Activated CD4-positive, CD25-positive, alpha-beta regulatory T cell treated with anti-CD3 and anti-CD28 coated beads, Interleukin-2, amount 50 U/mL, for 16 hours (primary cell): ENCODE results near the gene GSTP1.
"Not testable (repeated sequence)": the region's sequence is repeated elsewhere in the genome, so short reads cannot be mapped to it uniquely, and the experiment has no call there.

Source experiments
- DNase-seq: peaks from one replicate; pipeline ENCODE4 v3.0.0-alpha.2; 2020; ENCODE audit warnings: low read depth, low spot score

The GSTP1 gene

GRCh38 chr11:67597458-67597857, 13.8 kb downstream of the GSTP1 start:
- DNase-seq, result not testable (repeated sequence)

- DNase-seq, result not testable (repeated sequence)
Measured at GRCh38 chr11:67597963-67598362, 14.4 kb downstream of the GSTP1 start.

GRCh38 chr11:67599149-67599548, 15.5 kb downstream of the GSTP1 start:
- no peak for DNase-seq

- DNase-seq, result no peak
Measured at GRCh38 chr11:67600324-67601029, 16.9 kb downstream of the GSTP1 start.

- DNase-seq, result no peak
Measured at GRCh38 chr11:67601098-67601497, 17.5 kb downstream of the GSTP1 start.

- not testable (repeated sequence) for DNase-seq
Measured at GRCh38 chr11:67604119-67604518, 20.5 kb downstream of the GSTP1 start.

GRCh38 chr11:67604815-67605214, 21.2 kb downstream of the GSTP1 start:
- no peak for DNase-seq

- no peak for DNase-seq
Measured at GRCh38 chr11:67605231-67606011, 21.8 kb downstream of the GSTP1 start.

- DNase-seq, result no peak
Measured at GRCh38 chr11:67606093-67606491, 22.5 kb downstream of the GSTP1 start.

GRCh38 chr11:67606492-67607295, 23.1 kb downstream of the GSTP1 start, which contains the start of gene NDUFV1:
NDUFV1 (plus strand) TSS chr11:67606936; CDS start chr11:67607005, 69 bp downstream.
- peak; percentile 93 for DNase-seq

GRCh38 chr11:67607507-67607906, 23.9 kb downstream of the GSTP1 start:
- DNase-seq, result no peak

GRCh38 chr11:67608486-67608885, 24.9 kb downstream of the GSTP1 start:
- no peak for DNase-seq

- no peak for DNase-seq
Measured at GRCh38 chr11:67609316-67609715, 25.7 kb downstream of the GSTP1 start.

- no peak for DNase-seq
Measured at GRCh38 chr11:67610302-67610868, 26.8 kb downstream of the GSTP1 start.

- no peak for DNase-seq
Measured at GRCh38 chr11:67611165-67611564, 27.6 kb downstream of the GSTP1 start.

- no peak for DNase-seq
Measured at GRCh38 chr11:67611704-67612587, 28.3 kb downstream of the GSTP1 start.

GRCh38 chr11:67612751-67613150, 29.1 kb downstream of the GSTP1 start:
- DNase-seq, result no peak

- DNase-seq, result no peak
Measured at GRCh38 chr11:67613313-67613959, 29.8 kb downstream of the GSTP1 start.

GRCh38 chr11:67613960-67614715, 30.5 kb downstream of the GSTP1 start:
- peak; percentile 61 for DNase-seq
